ENCODE results near the gene NIPAL3.

GRCh38 chr1:24454673-24455072 is 39.1 kb downstream of the NIPAL3 start:
- TF ChIP-seq CTCF (IDR thresholded peaks at IDR 0.05 in 4 of 5, conservative IDR thresholded peaks at IDR 0.05 in 1 of 5) (no peak), POLR2A (IDR thresholded peaks at IDR 0.05) (no peak)
